Cardiac muscle cell (in vitro differentiated cells and primary cell): ENCODE results near the gene CD1D. TPM values are rescaled to one million over a fixed set of nuclear protein-coding genes. Genes with fewer than 3 reads are reported as not detected.

Experiments
- DNase-seq, 2 donors: peaks; one replicate each; pipeline versions ENCODE4 v3.0.0 to v3.0.0-alpha.2; 2010 to 2017; ENCODE audit warnings: low read depth in 1 of 2, low spot score in 1 of 2
- H3K27ac ChIP-seq: fragments of 200-600 bp; sonication (generic); 2 replicates; pipeline ENCODE4 v1.5.1; 2016
- H3K27me3 ChIP-seq: fragments of 200-600 bp; sonication (generic); 2 replicates; pipeline ENCODE4 v1.6.0; 2016; ENCODE audit warnings: control low read depth
- H3K36me3 ChIP-seq: fragments of 200-600 bp; sonication (generic); 2 replicates; pipeline ENCODE4 v1.5.1; 2016; ENCODE audit warnings: control low read depth
- H3K4me1 ChIP-seq: fragments of 200-600 bp; sonication (generic); 2 replicates; pipeline ENCODE4 v1.8.1; 2017; ENCODE audit warnings: low read depth, mild to moderate bottlenecking, mixed run types
- H3K4me3 ChIP-seq: fragments of 200-600 bp; sonication (generic); 2 replicates; pipeline ENCODE4 v1.5.1; 2016; ENCODE audit warnings: mild to moderate bottlenecking
- H3K9me3 ChIP-seq: fragments of 200-600 bp; sonication (generic); 2 replicates; pipeline ENCODE4 v1.5.1; 2017; ENCODE audit warnings: low read depth, mild to moderate bottlenecking, control low read depth
- polyA plus RNA-seq: library from polyadenylated mRNA; unstranded; fragments of >200 nt; fragmentation: Nextera tagmentation; extraction: Ambion mirVana; gene quantifications from 2 replicates; pipeline ENCODE4 v1.2.1, GENCODE V29; 2016
- total RNA-seq: library from RNA; depleted of rRNA; stranded (reverse); fragments of >200 nt; gene quantifications from 2 replicates; pipeline ENCODE4 v1.2.3, GENCODE V29; 2016
- TF ChIP-seq, protein P1 (sequence below): IDR thresholded peaks from 2 replicates; pipeline ENCODE4 v1.5.1; 2012; ENCODE audit warnings: low read depth, mild to moderate bottlenecking, low read length

CD1D gene
- total and polyA plus RNA-seq, 2 experiments from 2014 or later = 4.6 to 8.2 TPM

DNA sequence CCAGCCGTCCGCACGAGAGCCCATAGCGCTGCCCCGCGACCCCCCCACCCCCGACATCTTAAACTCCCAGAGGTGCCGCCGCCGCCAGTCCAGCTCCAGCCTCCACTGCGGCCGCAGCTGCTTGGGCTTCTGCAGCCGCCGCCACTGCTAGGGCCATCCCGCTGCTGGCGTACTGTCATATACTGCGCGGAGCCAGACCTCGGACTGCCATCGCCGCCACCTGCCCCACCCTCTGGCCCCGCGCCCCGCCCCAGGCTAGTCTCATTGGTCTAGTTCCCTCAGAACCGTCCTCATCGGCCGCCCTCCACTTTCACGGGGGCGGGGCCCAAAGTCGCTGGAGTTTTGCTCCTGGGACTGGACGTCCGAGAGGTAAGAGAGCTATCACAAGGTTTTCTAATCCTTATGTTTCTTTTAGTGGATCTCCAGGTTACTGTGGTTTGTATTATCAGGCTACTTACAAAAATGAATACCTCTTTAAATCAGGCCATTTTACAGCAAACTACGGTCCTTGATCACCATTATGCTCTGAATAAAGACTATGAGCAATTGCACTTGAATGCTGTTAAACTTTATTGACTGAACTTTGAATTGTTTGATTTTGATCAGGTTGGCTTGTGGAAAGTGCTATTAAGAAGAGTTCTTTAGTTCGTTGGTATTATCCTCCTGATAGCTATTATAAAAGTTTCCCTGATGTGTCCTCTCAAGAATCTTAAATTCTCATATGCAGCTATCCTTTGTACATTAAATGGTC, 2.8 kb upstream of the CD1D start:
- TF ChIP-seq, protein P1, sequence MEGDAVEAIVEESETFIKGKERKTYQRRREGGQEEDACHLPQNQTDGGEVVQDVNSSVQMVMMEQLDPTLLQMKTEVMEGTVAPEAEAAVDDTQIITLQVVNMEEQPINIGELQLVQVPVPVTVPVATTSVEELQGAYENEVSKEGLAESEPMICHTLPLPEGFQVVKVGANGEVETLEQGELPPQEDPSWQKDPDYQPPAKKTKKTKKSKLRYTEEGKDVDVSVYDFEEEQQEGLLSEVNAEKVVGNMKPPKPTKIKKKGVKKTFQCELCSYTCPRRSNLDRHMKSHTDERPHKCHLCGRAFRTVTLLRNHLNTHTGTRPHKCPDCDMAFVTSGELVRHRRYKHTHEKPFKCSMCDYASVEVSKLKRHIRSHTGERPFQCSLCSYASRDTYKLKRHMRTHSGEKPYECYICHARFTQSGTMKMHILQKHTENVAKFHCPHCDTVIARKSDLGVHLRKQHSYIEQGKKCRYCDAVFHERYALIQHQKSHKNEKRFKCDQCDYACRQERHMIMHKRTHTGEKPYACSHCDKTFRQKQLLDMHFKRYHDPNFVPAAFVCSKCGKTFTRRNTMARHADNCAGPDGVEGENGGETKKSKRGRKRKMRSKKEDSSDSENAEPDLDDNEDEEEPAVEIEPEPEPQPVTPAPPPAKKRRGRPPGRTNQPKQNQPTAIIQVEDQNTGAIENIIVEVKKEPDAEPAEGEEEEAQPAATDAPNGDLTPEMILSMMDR = no peak
- H3K4me3 ChIP-seq = peak overlapping the region; percentile 34
- no peaks in the 10 kb centered on the region for H3K36me3 ChIP-seq
- H3K27ac ChIP-seq = no peak overlapping the region
- peak; percentile 84 to 93 for DNase-seq
- H3K9me3 ChIP-seq = no peaks in the 10 kb centered on the region
- H3K4me1 ChIP-seq = peaks cover 14% of the 10 kb centered on the region
- peaks cover 12% of the 10 kb centered on the region for H3K27me3 ChIP-seq

DNA sequence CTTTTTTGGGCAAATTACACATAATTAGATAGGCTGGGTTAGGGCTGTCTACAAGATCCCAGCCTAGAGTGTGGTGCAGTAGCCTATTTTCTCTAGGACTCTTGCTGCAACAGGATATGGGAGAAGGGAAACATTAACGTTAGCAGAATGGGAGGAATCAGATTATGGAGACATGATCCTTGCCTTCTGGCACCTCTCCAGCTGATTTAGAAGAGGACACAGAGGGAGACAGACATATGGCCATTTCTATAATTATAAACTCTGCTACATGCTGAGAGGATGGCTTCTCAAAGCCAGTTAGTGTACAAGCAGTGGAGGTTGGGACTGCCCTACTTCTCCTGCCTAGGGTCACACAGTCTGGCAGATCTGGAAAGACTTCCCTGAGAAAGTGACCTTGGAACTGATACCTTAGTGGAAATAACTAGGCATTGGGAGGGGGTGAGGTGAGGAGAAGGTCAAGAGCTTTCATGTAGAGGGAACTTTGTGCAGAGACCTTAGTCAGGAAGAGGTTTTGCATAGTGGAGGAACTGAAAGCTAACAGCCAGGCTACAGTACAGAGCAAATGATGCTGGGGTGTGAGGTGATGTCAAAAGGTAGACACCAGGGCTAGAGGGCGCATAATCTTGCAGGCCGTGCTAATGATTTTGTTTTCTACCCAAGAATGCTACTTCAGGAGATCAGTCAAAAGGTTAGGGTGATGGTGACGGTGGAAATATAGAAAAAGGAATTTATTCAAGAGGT, 1.2 kb upstream of the CD1D start:
- TF ChIP-seq, protein P1 = no peak
- peaks cover 14% of the 10 kb centered on the region for H3K4me1 ChIP-seq
- no peaks in the 10 kb centered on the region for H3K36me3 ChIP-seq
- no peak overlapping the region for H3K4me3 ChIP-seq
- H3K9me3 ChIP-seq = no peaks in the 10 kb centered on the region
- H3K27ac ChIP-seq = no peak overlapping the region
- DNase-seq = peak in 1 of 2 donors; percentile 34
- peaks cover 12% of the 10 kb centered on the region for H3K27me3 ChIP-seq

DNA sequence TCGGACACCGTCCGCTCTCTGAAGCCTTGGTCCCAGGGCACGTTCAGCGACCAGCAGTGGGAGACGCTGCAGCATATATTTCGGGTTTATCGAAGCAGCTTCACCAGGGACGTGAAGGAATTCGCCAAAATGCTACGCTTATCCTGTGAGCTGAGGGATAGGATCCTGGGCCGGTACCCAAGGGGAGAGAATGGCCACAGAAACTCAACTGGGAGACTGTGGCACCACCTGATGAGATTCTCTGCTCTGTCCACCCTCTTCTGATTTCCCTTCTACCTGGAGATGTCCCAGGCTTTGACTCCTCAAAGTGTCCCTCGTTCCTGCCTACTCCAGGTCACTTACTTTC, 855 bp downstream of the CD1D start:
- Histone ChIP-seq H3K4me3 (peak overlapping the region; percentile 45), H3K9me3 (no peaks in the 10 kb centered on the region), H3K36me3 (no peaks in the 10 kb centered on the region), H3K27me3 (peaks cover 12% of the 10 kb centered on the region), H3K27ac (no peak overlapping the region), H3K4me1 (peaks cover 14% of the 10 kb centered on the region)
- DNase-seq = no peak
- TF ChIP-seq, protein P1 = no peak

DNA sequence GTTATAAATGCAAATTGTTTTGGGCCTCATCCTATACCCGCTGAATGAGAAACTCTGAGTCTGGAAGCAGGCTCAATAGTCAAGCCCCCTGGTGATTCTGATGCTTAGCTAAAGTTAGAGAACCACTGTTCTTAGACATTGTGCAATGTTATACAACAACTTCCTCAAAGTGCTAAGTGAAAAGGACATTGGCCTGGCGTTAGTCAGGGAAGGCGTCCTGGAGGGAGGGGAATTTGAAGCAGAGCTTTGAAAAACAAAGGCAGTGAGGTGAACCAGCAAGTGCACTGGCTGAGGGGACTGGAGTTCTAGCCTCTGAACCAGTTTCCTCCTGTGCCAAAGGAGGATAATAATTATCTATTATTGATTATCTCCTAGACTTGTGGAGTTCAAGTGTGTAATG, 5.1 kb downstream of the CD1D start:
- Histone ChIP-seq H3K27me3 (peaks cover 12% of the 10 kb centered on the region), H3K36me3 (no peaks in the 10 kb centered on the region), H3K4me1 (no peaks in the 10 kb centered on the region), H3K4me3 (no peak overlapping the region), H3K9me3 (no peaks in the 10 kb centered on the region), H3K27ac (no peak overlapping the region)
- TF ChIP-seq, protein P1 = no peak
- DNase-seq = peak in 1 of 2 donors; percentile 16

DNA sequence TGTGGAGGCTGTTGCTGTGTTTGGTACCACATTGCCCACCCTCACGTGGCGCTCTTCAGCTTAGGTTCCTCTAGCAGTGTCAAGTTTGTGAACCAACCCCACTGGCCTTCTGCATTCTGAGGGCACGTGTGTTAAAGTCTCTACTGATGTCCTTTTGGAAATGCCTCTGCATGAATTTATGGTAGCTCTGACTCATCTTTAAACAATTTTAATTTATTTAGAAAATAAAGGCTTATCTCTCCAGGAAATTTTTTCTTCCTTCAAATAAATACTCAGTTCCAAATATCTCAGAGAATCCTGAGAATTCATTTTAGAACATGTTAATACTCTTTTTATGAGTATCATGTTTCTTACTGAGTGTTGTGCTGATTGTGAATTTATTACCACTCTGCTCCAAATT, 5.5 kb downstream of the CD1D start:
- TF ChIP-seq, protein P1 = no peak
- Histone ChIP-seq H3K9me3 (no peaks in the 10 kb centered on the region), H3K27me3 (peaks cover 12% of the 10 kb centered on the region), H3K36me3 (no peaks in the 10 kb centered on the region), H3K4me1 (no peaks in the 10 kb centered on the region), H3K4me3 (no peak overlapping the region), H3K27ac (no peak overlapping the region)
- peak in 1 of 2 donors; percentile 13 for DNase-seq
